HG02759 (cell line): Measurements from ENCODE around the gene WIPF1.

ENCODE experiments used
- ATAC-seq: cut with Tn5 transposase; IDR thresholded peaks from one replicate; pipeline ENCODE4 v1.9.1; 2021; ENCODE audit warnings: mild to moderate bottlenecking, moderate library complexity; ENCODE audit not compliant: unreplicated experiment

The WIPF1 gene, protein sequence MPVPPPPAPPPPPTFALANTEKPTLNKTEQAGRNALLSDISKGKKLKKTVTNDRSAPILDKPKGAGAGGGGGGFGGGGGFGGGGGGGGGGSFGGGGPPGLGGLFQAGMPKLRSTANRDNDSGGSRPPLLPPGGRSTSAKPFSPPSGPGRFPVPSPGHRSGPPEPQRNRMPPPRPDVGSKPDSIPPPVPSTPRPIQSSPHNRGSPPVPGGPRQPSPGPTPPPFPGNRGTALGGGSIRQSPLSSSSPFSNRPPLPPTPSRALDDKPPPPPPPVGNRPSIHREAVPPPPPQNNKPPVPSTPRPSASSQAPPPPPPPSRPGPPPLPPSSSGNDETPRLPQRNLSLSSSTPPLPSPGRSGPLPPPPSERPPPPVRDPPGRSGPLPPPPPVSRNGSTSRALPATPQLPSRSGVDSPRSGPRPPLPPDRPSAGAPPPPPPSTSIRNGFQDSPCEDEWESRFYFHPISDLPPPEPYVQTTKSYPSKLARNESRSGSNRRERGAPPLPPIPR

DNA sequence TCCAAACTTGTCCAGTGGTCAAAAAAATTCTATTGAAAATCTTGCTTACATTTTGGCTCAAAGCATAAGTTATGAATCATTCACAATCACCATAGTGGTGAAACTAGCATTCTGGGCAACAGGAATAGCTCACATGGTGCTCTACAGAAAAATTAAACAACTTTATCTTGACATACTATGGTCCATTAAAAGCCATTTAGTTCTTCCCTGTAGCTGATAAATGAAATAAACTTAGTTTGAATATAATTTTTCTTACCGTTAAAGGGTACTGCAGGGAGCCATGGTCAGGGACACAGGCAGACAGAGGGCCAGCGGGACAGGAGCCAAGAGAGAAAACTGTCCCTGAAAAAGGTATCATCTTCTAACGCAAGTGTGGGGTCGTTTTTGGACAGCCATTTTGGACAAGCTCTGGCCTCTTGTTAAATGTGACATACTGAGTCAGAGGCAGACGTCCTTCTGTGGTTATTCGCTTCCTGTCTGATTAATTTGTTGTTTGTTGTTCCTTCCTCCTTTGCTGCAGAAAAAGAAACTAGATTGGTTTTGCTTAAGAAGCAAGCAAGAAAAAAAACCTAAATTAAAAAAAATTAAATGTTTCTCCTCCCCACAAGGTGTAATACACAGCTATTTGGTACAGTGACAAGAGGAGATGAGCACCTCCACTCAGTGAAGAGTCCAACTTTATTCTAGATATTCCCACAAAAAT, at the start of gene WIPF1:
Gene WIPF1, minus strand, starts transcription at position 460 of the 703 bp plus-strand sequence. CDS start 12,231 bp downstream, outside the sequence.
- ATAC-seq: peak; percentile 38

DNA sequence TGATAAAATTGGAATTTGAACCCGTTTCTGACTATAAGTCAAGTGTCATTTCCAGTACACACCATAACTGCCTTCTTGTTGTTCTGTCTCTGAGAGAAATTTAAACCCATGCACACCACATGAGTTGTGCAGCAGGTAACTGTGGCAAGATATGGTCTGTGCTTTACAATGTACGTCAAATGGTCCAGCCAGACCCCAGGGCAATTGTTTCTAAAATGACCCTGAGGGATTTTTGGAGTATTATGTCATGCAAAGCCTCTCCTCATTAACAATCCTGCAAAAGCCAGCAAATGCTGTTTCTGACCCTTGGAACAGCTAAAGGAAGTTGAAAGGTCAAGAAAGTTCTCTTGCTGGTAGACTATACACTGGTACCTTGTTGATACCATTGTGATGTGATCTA, 47.7 kb upstream of the WIPF1 start:
- ATAC-seq: no peak

DNA sequence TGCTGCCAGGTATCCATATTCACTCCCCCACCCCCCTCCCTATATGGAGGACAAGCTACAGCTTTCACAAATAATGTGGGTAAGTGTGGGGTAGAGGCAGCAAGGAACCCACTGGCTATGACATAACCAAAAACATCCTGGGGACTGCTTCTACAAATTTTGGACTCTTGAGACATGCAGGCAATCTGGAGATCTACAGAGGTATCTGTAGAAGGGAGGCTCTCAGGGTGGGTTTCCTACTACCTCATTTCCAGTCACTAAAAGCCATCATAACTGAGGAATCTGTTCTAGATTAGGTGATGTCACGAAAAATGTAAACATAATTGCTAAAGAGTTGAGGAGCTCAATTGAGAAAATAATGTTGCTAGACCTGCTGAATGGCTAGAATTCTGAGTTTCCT, 46.8 kb upstream of the WIPF1 start:
- ATAC-seq: no peak

DNA sequence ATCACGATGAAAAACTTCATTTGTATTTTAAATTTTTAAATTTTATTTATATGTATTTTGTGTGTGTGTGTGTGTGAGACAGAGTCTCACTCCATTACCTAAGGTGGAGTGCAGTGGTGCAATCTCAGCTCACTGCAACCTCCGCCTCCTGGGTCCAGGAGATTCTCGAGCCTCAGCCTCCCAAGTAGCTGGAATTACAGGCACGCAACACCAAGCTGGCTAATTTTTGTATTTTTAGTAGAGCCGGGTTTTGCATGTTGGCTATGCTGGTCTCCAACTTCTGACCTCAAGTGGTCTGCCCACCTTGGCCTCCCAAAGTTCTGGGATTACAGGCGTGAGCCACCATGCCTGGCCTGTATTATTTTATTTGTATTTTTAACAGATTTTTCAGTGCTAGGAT, 45.8 kb upstream of the WIPF1 start:
- ATAC-seq: no peak

DNA sequence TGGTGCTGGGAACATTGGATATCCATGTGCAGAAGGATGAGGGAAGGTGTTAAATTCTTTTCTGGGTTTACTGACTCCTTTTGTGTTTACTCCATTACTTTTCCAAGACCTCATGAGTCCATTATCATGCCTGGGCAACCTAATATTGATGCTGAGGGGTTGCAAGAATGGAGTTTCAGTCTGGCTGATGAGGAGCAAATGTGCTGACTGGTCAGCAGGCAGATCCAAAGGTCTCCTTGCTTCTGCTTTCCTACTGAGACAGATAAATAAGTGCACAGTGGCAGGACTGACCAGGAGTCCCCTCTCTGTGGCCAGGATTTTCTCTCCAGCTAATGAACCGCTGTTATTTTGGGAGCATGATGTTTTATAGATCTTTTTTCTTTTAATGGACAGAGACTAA, 43.6 kb upstream of the WIPF1 start:
- no peak for ATAC-seq

DNA sequence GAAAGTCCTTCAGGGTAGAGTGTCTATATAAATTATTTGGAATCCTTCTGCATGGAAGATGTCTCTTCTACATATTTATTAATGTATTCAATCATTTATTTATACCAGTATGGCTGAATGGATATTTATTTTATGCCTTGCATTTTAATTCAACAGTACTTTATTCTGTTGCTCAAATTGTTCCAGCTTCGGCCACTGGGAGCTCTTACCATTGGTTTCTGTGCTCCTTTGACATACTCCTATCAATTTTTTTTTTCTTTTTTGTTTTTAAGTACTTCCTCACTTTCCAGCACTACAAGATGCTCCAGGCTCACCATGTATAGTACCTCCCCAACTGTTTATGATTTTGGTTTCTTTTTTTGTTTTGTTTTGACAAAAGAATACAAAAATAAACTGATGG, 39.4 kb upstream of the WIPF1 start:
- ATAC-seq: no peak

DNA sequence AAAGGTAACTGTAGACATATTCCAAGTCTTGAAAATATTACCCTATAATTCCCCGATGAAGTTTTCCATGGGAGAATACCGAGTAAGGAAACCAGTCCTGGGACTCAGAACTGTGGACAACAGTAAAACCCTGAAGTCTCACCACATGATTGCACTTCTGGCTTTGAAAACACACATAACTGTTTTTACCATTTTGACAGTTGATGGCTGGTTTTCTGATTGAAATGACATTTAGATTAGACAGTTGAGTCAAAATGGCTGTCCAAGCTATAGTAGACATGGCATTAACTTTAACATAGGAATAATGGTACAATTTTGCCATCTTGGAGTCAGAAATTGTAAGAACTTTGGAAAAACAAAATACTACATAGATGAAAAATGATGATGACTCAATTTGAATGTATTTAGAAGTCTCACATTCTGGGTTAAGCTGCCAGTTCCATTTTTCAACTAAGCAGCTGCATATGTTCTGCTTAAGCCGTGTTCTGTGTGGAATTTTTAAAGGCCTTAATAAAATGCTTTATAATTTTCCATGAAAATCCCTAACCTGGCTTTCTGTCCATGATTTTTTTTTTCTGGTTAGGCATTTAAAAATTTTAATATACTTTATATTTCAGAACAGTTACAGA, 38.3 kb upstream of the WIPF1 start:
- no peak for ATAC-seq

DNA sequence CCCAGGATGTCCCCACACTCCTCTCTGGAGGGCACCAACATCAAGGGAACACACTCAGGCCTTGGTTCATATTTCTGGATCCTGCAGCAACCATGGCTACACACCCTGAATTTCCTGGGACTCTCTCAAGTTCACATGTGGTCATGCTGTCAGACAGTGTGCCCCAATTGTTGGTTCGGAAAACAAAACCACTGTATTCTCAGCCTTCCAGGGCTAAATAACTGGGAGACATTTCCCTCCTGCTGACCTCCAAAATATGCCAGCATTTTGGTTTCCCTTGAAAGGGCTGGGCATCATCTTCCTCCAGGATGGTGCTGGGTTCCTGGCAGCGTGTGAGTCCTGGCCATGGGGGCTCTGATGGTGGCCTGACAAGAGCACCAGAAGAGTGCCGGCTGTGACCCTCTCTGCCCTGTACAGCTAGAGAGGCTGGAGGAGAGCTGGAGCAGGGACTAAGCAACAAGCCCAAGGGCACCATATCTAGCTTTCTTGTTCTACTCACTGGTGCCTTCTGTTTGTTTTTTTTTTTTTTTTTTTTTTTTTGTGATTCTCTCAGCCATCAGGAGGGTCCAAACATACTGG, 37.5 kb upstream of the WIPF1 start:
- no peak for ATAC-seq

DNA sequence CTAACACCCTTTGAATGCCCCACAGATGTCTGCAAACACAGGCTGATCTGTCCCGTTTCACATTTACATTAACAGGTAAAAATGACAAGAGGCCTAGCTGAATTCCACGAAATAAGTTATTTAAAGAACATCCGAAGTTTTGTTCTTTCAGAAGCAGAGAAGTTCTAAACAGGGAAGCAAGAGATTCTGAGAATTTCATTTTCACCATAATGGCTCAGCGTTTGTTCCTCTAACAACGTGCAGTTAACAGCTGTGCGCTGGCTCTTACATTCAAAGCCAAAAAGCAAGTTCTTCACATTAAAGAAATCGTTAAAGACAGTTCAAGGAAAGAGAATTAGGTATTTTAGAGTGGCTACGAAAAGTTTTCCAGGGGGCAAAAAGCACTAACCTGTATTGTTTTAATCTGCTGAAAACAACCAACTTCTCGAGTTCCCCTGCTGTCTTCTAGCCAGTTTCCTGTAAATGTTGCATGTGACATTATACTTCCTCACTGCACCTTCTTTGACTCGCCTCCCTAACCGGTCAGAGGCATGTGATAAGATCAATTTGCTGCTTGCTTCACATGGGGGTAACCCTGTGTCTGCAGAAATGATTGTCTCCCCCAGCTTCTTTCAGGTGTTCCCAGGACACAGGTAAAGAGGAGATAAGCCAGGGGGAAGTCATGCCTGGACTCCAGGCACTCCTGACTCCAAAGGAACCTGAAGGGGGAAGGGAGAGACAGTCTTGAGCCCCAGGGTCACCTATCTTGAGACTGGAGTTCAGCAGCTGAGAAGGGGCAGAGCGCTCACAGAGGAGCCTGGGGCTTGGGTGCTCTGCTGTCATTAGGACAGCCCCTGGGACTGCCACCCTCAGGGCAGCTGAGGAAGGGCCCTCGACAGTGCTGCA, 36.8 kb upstream of the WIPF1 start:
- ATAC-seq: peak; percentile 77

DNA sequence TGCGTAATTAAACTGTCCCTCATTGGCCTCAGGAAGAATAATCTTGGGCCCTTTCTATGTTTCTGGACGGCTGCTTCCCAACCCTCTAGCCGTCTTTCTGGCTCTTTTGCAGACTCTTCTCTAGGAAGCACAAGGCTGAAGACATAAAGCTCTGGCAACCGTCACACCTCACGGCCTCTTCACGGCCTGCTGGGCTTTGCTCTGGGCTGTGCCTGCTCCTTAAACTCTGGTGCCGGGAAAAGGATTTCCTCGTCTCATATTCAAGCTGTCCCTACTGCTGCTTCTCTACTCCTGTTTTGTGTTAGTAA, 36.0 kb upstream of the WIPF1 start:
- no peak for ATAC-seq

DNA sequence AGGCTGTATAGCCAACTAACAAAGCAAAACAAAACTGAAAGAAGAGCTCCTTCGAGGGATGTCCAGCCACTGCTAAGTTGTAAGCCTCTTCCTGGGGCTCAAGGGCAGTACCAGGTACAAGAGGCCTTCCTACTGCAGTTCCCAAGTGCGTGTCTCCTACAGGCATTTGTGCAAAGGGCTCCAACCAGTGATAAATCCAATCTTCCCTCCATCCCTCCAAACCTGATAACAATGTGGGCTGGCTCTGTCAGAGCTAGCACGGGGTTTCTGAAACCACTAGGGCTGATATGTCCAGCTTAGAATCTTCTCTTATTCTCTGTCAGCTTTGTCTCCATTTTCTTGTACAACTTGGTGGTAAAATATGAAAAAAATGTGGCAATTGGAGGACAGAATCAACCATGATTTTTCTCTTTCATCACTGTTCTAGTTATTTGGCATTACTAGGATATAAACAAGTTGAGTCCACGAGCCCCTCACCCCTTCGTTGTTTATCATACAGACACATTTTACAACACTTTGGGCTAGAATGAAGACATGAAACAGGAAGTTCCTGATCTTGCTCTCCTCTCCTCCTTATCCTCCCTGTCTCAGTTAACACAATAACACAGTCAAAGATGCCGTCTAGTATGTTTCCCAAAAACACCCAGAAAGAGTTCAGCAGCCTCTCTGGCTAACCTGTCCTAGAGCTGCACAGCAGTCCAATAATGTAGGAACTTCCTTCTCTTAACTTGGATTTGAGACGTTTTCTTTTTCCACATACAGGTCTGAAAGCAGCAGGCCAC, 35.4 kb upstream of the WIPF1 start:
- no peak for ATAC-seq

DNA sequence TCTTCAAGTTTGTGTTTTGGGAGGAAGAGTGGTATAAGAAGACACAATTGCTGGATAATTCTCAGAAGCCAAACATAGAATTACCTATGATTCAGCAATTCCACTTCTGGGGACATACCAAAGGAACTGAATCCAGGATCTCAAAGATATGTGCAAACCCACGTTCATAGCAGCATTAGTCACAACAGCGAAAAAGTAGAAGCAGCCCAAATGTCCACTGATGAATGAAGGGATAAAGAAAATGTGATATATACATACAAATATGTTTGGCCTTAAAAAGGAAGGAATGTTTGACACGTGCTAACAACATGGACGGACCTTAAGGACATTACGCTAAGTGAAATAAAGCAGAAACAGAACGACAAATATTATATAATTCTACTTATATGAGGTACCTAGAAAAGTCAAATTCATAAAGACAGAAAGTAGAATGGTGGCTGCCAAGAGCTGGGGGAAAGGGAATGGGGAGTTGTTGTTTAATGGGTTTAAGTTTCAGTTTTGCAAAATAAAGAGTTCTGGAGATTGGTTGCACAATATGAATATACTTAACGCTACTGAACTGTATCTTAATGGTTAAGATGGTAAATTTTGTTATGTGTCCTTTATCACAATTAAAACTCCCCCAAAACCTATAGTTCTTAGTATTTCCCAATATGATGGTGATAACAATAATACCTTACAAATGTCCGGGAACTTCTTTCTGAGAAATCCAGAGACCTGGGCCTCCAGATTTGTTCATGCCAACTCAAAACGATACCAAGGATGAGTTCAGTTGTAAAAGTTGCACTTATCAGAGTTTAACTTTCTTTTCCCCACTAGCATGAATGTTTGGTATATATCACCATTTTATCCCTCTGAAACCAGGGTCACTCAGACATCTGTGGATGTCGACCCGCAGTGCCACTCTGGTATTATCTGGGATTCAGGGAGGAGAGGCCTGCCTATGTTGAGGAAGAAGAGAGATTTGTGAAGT, 33.7 kb upstream of the WIPF1 start:
- ATAC-seq: no peak

DNA sequence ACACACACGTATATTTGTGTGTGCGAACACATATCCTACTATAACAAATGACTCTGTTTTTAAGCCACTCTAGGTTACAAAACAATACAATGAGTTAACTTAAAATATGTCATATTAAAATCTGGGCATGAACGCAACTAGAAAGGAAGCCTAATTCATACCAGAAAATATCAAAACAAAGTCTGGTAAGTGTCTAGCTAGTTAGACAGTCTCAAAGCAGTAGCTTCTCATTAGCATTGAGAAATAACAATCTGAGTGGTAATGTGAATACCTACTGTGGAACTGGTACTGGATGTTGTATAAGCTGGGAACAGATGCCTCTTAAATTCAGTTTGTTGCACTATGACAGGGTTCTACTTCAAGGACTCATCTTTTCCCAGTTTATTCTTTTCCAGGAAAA, 32.5 kb upstream of the WIPF1 start:
- no peak for ATAC-seq

DNA sequence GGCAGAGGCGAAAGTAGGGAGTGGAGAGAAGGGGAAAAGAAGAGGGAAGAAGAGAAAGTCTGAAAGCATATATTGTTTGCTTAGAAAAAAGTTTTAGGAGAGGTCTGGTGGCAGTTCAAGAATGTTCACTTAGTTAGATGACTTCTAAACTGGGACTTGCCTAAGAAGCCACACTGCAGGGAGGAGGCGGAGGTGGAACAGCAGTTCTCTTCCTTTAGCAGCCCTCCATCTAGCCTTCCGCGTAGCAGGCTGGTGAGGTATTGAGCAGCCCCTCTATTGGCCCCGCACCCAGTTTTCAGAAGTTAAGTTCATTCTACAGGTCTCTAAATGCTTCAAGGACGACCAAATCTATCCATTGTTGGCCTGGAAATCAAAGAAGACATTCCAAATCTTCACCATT, 31.9 kb upstream of the WIPF1 start:
- ATAC-seq: no peak

DNA sequence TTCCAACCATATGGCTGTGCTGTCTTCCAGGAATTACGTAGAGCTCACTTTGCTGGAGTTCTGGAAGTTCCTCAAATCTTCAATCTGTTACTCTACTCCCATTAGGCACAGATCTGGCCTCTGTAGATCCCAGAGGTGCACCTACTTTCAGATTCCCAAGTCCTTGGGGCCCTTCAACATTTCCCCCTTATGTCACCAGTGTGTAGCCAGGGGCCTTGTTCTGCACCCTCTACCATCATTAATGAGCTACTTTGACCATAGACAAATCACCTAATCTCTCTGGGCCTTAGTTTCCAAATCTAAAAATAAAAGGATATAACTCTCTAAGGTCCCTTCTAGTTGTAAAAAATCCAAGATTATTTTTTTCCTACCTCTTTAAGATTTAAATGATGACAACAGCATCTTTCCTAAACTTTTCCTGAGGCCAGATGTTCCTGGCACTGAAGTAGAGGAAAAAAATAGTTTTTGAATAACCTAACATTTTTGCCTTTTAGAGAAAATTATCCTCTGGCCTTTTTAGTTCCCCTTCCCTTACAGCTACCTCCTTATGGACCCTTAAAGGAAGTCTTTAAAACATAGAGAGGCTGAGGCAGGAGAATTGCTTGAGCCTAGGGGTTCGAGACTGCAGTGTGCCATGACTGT, 31.0 kb upstream of the WIPF1 start:
- ATAC-seq: no peak

DNA sequence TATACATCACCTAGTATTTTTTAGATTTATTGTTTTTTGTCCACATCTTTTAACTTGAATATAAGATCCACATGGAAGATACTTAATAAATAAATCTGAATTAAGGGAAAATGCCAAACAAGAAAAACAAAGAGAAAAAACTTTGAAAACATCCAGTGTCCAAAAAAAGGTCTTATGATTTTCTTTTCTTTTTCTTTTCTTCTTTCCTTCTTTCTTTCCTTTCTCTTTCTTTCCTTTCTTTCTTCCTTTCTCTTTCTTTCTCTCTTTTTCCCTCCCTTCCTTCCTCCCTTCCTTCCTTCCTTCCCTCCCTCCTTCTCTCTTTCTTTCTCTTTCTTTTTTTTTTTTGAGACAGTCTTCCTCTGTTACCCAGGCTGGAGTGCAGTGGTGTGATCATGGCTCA, 29.6 kb upstream of the WIPF1 start:
- no peak for ATAC-seq

DNA sequence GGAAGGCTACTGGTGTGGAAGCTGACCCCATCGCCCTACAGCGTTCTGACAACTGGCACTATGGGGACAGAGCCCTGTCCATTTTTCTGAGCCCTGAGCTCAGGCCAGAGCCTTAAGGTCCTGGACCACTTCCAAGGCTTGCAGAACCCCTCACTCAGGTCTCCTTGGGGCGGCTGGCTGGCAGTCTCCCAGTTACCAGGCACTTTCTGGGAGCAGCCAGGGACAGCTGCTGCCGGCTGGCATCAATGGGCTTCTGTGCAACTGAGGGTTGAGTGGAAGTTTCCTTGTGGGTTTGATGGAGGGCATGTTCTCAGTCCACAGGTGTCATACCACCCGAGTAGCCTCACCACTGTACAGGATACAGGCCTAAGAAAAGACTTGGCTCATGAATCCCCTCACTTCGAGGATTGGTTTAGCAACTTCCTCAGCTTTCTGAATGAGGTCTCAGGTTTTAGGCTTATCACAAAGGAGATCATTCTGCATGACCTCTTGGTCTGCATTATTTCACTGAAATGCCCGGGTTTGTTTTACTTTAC, 27.4 kb upstream of the WIPF1 start:
- ATAC-seq: no peak

DNA sequence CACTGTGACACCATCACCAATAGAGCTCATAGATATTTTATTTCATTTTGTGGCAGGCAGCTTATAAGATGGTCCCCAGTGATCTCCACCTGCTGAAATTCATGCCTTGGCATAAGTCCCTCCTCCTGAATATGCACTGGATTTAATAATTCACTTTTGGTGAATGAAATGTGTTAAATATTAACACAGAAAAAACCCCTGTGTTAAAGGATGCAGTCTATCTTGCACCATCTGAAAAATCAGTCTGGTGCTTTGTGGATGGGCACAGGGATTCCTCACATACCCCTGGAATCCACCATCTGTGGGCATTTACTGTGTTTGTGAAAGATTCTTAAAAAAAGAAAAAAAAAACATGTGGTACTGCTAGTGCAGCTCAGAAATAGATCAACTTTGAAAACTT, 26.1 kb upstream of the WIPF1 start:
- peak; percentile 59 for ATAC-seq
